ENCODE data around the gene YTHDF1.

GRCh38 chr20:63188641-63189321 lies 27.1 kb downstream of the YTHDF1 start:
- TF ChIP-seq CTCF (IDR thresholded peaks at IDR 0.05), result no peak
- no peak for TF ChIP-seq POLR2A (IDR thresholded peaks at IDR 0.05)
